Smooth muscle cell of the brain vasculature (primary cell): Measurements from ENCODE around the gene INO80B.

Experiments used
- DNase-seq: peaks from one replicate; pipeline ENCODE4 v3.0.0-alpha.2; 2012; ENCODE audit warnings: low read depth, low spot score

Gene INO80B

DNA sequence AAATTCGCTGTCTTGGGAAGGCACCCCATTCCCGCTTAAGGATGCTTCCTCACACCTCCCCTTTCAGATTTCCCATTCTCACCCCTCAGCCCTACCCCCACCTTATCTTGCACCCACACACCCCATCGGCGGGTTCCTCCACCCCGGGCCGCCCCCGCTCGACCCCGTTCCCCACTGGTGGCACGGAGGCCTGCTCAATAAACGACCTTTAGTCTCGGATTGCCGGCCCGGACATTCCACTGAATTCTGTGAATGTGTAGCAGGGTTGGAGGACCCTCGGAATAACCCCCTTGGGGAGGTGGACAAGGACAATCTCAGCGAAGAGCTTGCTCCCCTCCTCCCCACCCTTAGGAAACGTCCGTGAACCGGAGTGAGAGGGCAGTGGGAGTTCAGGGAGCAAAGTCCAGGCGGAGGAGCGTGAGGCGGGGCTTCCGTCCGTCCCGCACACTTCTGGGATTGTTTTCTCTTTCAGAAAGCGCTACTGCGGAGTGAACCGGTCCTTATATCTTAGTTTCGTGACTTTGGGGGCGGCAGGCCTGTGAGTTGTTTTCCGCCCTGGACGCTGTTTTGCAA is 47.3 kb downstream of the INO80B start:
- DNase-seq, result no peak

DNA sequence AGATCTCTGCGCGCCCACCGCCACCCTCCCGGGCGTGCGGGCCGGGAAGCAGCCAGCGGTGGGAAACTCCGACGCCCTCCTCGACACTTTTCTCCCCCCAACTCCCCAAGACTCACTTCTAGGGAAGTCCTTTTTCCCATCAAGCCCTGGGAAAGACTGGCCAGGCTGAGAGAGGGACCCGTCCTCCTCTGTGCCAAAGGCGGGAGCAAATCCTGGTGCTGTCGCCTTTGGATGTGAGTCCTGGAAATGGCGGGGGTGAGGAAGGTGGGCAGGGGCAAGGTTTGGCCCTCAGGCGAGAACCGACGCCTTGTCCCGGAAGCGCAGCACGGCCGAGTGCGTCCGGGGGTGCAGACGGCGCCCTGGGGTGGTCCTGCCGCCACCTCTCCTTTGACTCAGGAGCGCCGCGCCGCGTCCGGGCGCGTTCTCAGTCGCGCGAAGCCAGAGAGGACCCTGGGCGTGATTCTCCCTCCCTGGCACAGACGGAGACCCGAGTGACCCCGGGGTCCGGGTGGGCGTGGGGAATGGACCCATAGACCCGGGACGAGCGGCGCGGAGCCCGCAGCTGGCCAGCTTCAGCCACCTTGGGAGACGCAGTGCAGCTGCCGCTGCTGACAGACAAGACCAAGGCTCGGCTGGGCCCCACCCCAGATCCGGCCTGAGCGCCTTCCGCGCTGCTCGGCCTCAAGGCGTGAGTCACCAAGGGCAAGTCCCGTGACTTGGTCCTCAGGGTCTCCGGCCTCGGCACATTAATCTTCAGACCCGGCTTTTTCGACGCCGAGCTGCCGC is 48.0 kb downstream of the INO80B start:
- DNase-seq, result no peak

DNA sequence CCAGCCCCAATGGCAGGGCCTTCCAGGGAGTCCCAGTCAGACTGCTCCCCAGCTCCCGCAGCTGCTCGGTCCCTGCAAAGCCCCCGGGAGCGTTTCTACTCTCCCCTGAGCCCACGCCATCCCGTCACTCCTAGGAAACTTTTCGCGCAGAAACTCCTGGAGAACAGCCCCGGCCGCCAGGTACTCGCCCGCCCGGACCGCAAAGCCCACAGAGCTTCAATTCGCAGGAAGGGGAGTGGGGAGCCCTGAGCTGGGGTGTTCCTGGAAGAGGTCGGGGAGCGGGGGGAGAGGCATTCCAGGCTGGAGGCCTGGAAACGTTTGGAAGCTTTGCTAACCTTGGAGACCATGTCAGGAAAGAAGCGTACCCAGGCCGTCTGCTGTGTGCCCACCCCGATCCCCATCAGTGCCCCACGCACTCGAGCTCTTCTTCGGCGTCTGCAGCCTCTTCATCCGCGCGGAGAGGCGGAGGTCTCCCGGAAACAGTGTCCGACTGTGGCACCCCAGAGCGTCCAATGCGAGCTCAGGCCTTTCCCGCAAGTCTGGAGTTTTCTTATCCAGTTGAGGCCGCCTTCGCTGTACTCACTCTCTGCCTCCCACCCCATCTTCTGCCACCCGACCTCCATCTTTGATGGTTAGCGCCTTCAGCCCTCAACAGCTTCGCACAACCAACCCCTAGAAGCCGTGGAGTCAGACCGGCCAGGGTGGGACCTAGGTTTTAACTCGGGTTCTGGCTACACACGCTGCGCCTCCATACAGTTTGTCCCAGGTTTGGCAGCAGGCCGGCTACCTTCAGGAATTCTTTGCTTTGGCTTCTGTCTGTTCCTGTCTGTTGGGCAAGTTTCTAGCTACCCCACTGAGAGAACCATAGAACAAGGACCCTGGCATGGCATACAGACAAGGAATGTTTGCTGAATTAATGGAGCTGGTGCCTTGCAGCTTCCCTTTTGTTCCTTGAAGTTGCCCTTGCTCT is 48.9 kb downstream of the INO80B start:
- no peak for DNase-seq

DNA sequence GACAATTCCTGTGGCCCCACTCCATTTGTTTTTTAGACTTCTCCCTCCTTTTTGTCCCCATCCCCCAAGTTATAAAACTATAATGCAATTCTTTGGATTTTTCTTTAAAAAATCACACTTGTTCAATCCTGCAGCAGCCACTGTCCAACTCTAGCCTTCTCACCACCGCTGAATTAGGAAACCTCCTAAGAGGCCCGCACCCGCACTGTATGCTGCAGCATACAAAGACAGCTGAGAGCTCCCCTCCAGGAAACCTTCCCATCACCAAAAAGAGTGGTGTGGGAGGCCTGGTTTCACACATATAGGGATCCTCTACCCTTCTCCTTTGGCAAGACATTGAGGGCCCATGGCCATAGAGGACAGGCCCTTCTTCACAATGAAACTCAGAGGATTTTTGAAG is 49.7 kb downstream of the INO80B start:
- no peak for DNase-seq

- DNase-seq, result no peak
Measured at GRCh38 chr2:74505448-74506246, 50.8 kb downstream of the INO80B start.

- DNase-seq, result peak; percentile 96
Measured at GRCh38 chr2:74507145-74507925, 52.4 kb downstream of the INO80B start, which contains the start of gene PCGF1. PCGF1 (minus strand) TSS chr2:74507695; CDS start chr2:74507668, 27 bp downstream.
